Measurements from ENCODE around the gene SMCO2.

DNA sequence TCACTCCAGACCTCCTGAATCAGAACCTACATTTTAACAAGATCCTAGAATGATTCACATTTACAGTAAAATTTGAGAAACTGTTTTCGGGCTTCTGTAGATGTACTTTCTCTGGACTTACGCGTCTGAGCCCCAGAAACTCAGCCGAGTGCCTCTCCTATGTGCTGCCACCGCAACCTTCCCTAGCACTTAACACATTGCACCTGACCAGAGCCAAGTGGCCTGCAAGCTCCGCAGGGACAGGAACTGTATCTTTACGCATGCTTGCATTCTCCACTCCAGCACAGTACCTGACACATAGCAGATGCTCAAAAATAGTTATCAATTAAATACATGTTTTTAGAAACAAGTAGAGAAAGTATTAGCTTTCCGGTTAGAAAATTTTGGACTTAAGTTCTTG is 1.2 kb downstream of the SMCO2 start:
- TF ChIP-seq, protein P1, sequence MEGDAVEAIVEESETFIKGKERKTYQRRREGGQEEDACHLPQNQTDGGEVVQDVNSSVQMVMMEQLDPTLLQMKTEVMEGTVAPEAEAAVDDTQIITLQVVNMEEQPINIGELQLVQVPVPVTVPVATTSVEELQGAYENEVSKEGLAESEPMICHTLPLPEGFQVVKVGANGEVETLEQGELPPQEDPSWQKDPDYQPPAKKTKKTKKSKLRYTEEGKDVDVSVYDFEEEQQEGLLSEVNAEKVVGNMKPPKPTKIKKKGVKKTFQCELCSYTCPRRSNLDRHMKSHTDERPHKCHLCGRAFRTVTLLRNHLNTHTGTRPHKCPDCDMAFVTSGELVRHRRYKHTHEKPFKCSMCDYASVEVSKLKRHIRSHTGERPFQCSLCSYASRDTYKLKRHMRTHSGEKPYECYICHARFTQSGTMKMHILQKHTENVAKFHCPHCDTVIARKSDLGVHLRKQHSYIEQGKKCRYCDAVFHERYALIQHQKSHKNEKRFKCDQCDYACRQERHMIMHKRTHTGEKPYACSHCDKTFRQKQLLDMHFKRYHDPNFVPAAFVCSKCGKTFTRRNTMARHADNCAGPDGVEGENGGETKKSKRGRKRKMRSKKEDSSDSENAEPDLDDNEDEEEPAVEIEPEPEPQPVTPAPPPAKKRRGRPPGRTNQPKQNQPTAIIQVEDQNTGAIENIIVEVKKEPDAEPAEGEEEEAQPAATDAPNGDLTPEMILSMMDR (IDR thresholded peaks at IDR 0.05; ENCODE audit: insufficient read depth, low read length, poor library complexity, severe bottlenecking): no peak
- no peak for TF ChIP-seq EZH2phosphoT487 (conservative IDR thresholded peaks at IDR 0.05; ENCODE audit: low read length)
